ENCODE results near the gene GNB1L.

The GNB1L gene

GRCh38 chr22:19875531-19876313 lies 21.0 kb upstream of the GNB1L start:
- no peak for DNase-seq

- DNase-seq = no peak
Observed at GRCh38 chr22:19875061-19875530, 20.4 kb upstream of the GNB1L start.

GRCh38 chr22:19874307-19875060 lies 19.8 kb upstream of the GNB1L start:
- peak; percentile 64 for DNase-seq

GRCh38 chr22:19873960-19874306 lies 19.3 kb upstream of the GNB1L start:
- no peak for DNase-seq

- no peak for DNase-seq
Observed at GRCh38 chr22:19873138-19873959, 18.7 kb upstream of the GNB1L start.

- peak; percentile 77 for DNase-seq
Observed at GRCh38 chr22:19872779-19873137, 18.1 kb upstream of the GNB1L start.

- no peak for DNase-seq
Observed at GRCh38 chr22:19871845-19872778, 17.4 kb upstream of the GNB1L start.

- no peak for DNase-seq
Observed at GRCh38 chr22:19871023-19871844, 16.6 kb upstream of the GNB1L start.

- DNase-seq = no peak
Observed at GRCh38 chr22:19870153-19871022, 15.7 kb upstream of the GNB1L start.

- DNase-seq = no peak
Observed at GRCh38 chr22:19869497-19870152, 15.0 kb upstream of the GNB1L start.

GRCh38 chr22:19868773-19869471 lies 14.2 kb upstream of the GNB1L start:
- DNase-seq = no peak

- no peak for DNase-seq
Observed at GRCh38 chr22:19868333-19868732, 13.7 kb upstream of the GNB1L start.

- DNase-seq = no peak
Observed at GRCh38 chr22:19867617-19868016, 12.9 kb upstream of the GNB1L start.

GRCh38 chr22:19866665-19867009 lies 12.0 kb upstream of the GNB1L start:
- no peak for DNase-seq

- no peak for DNase-seq
Observed at GRCh38 chr22:19865141-19865829, 10.6 kb upstream of the GNB1L start.

- no peak for DNase-seq
Observed at GRCh38 chr22:19864538-19865106, 9.9 kb upstream of the GNB1L start.

GRCh38 chr22:19863571-19863970 lies 8.9 kb upstream of the GNB1L start:
- no peak for DNase-seq

- no peak for DNase-seq
Observed at GRCh38 chr22:19862619-19863246, 8.1 kb upstream of the GNB1L start.
